Measurements from ENCODE around the gene OPCML.

OPCML gene

DNA sequence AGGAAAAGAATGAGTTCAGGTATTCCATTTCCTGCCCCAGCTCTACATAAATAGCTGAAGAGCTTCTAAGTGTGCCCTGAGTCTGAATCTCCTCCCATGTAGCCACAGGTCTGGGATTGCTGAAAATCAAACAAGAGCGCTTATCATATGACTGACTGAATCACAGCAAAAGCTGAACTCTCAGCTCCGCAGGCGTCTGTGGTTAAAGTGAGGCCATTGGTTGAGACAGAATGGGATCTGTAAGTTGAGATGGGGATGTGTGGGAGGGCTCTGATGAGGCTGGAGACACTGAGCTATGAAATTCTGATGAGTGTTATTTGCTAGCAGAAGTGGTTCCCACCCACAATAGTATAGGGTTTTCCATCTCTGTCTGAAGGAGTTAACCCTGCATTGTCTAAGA lies 637.0 kb downstream of the OPCML start:
- TF ChIP-seq POLR2AphosphoS5 (IDR thresholded peaks at IDR 0.05; ENCODE audit: low read depth), result no peak
- no peak for TF ChIP-seq SPI1 (IDR thresholded peaks at IDR 0.05; ENCODE audit: borderline replicate concordance, low read depth)
- TF ChIP-seq, protein P1, sequence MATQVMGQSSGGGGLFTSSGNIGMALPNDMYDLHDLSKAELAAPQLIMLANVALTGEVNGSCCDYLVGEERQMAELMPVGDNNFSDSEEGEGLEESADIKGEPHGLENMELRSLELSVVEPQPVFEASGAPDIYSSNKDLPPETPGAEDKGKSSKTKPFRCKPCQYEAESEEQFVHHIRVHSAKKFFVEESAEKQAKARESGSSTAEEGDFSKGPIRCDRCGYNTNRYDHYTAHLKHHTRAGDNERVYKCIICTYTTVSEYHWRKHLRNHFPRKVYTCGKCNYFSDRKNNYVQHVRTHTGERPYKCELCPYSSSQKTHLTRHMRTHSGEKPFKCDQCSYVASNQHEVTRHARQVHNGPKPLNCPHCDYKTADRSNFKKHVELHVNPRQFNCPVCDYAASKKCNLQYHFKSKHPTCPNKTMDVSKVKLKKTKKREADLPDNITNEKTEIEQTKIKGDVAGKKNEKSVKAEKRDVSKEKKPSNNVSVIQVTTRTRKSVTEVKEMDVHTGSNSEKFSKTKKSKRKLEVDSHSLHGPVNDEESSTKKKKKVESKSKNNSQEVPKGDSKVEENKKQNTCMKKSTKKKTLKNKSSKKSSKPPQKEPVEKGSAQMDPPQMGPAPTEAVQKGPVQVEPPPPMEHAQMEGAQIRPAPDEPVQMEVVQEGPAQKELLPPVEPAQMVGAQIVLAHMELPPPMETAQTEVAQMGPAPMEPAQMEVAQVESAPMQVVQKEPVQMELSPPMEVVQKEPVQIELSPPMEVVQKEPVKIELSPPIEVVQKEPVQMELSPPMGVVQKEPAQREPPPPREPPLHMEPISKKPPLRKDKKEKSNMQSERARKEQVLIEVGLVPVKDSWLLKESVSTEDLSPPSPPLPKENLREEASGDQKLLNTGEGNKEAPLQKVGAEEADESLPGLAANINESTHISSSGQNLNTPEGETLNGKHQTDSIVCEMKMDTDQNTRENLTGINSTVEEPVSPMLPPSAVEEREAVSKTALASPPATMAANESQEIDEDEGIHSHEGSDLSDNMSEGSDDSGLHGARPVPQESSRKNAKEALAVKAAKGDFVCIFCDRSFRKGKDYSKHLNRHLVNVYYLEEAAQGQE (IDR thresholded peaks at IDR 0.05; ENCODE audit: insufficient replicate concordance, low read depth), result no peak
- TF ChIP-seq, protein P2, sequence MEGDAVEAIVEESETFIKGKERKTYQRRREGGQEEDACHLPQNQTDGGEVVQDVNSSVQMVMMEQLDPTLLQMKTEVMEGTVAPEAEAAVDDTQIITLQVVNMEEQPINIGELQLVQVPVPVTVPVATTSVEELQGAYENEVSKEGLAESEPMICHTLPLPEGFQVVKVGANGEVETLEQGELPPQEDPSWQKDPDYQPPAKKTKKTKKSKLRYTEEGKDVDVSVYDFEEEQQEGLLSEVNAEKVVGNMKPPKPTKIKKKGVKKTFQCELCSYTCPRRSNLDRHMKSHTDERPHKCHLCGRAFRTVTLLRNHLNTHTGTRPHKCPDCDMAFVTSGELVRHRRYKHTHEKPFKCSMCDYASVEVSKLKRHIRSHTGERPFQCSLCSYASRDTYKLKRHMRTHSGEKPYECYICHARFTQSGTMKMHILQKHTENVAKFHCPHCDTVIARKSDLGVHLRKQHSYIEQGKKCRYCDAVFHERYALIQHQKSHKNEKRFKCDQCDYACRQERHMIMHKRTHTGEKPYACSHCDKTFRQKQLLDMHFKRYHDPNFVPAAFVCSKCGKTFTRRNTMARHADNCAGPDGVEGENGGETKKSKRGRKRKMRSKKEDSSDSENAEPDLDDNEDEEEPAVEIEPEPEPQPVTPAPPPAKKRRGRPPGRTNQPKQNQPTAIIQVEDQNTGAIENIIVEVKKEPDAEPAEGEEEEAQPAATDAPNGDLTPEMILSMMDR (IDR thresholded peaks at IDR 0.05; ENCODE audit: insufficient read depth, low read length), result no peak
- TF ChIP-seq GABPA (IDR thresholded peaks at IDR 0.05; ENCODE audit: low read depth), result no peak
- no peaks in the 10 kb centered on the region for H3K27me3 ChIP-seq (ENCODE audit: insufficient read depth, poor library complexity, severe bottlenecking)
- H3K4me3 ChIP-seq (replicated peaks; ENCODE audit: insufficient read depth, low read length), result no peak overlapping the region
- DNase-seq (ENCODE audit: low read depth in 1 of 2, low spot score in 1 of 2), result no peak
- H3K27ac ChIP-seq (replicated peaks), result no peak overlapping the region

DNA sequence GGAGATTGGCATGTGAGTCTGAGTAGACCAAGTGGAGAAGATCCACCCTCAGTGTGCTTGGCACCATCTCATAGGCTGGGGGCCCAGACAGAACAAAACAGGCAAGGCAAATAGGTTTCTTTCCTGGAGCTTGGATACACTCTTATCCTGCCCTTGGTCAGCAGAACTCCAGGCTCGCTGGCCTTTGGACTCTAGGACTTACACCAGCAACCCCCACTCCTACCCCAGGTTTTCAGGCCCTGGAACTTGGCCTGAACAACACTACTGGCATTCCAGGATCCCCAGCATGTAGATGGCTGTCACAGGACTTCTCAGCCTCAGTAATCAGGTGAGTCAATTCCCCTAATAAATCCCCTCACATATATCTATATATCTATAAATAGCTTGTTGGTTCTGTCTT lies 637.7 kb downstream of the OPCML start:
- H3K4me3 ChIP-seq (replicated peaks; ENCODE audit: insufficient read depth, low read length), result no peak overlapping the region
- H3K27ac ChIP-seq (replicated peaks), result no peak overlapping the region
- no peaks in the 10 kb centered on the region for H3K27me3 ChIP-seq (ENCODE audit: insufficient read depth, poor library complexity, severe bottlenecking)
- TF ChIP-seq SPI1 (IDR thresholded peaks at IDR 0.05; ENCODE audit: borderline replicate concordance, low read depth) (no peak), GABPA (IDR thresholded peaks at IDR 0.05; ENCODE audit: low read depth) (no peak), POLR2AphosphoS5 (IDR thresholded peaks at IDR 0.05; ENCODE audit: low read depth) (no peak)
- TF ChIP-seq, protein P1 (IDR thresholded peaks at IDR 0.05; ENCODE audit: insufficient replicate concordance, low read depth), result no peak
- TF ChIP-seq, protein P2 (IDR thresholded peaks at IDR 0.05; ENCODE audit: insufficient read depth, low read length), result no peak
- no peak for DNase-seq (ENCODE audit: low read depth in 1 of 2, low spot score in 1 of 2)

DNA sequence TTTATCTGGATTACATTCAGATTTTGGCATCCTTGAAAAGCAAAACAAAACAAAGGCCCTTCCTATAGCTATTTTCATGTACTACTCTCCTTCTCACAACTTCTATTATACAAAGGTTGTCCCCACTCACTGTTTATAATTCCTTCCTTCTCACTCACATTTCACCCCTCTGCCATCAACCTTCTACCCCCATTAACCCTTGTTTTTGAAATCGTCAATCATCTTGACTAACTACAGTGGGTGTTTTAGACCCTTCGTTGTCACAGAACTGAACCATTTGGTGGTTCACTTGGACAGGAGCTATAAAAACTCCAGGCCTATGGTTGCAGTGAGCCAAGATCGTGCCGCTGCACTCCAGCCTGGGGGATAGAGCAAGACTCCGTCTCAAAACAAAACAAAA lies 639.4 kb downstream of the OPCML start:
- TF ChIP-seq, protein P1 (IDR thresholded peaks at IDR 0.05; ENCODE audit: insufficient replicate concordance, low read depth), result no peak
- no peak for TF ChIP-seq GABPA (IDR thresholded peaks at IDR 0.05; ENCODE audit: low read depth)
- no peak for TF ChIP-seq POLR2AphosphoS5 (IDR thresholded peaks at IDR 0.05; ENCODE audit: low read depth)
- TF ChIP-seq SPI1 (IDR thresholded peaks at IDR 0.05; ENCODE audit: borderline replicate concordance, low read depth), result no peak
- TF ChIP-seq, protein P2 (IDR thresholded peaks at IDR 0.05; ENCODE audit: insufficient read depth, low read length), result no peak
- H3K27ac ChIP-seq (replicated peaks), result no peak overlapping the region
- no peaks in the 10 kb centered on the region for H3K27me3 ChIP-seq (ENCODE audit: insufficient read depth, poor library complexity, severe bottlenecking)
- no peak for DNase-seq (ENCODE audit: low read depth in 1 of 2, low spot score in 1 of 2)
- no peak overlapping the region for H3K4me3 ChIP-seq (replicated peaks; ENCODE audit: insufficient read depth, low read length)

Measured in HL-60 (cell line).